HG02981 (cell line): Measurements from ENCODE around the gene DUSP19.
"Not testable (repeated sequence)": the region's sequence is repeated elsewhere in the genome, so short reads cannot be mapped to it uniquely, and the experiment has no call there.

Experiments used
- ATAC-seq: cut with Tn5 transposase; IDR thresholded peaks from one replicate; pipeline ENCODE4 v1.9.1; 2021; ENCODE audit warnings: mild to moderate bottlenecking, moderate library complexity; ENCODE audit not compliant: unreplicated experiment

The DUSP19 gene, protein sequence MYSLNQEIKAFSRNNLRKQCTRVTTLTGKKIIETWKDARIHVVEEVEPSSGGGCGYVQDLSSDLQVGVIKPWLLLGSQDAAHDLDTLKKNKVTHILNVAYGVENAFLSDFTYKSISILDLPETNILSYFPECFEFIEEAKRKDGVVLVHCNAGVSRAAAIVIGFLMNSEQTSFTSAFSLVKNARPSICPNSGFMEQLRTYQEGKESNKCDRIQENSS

DNA sequence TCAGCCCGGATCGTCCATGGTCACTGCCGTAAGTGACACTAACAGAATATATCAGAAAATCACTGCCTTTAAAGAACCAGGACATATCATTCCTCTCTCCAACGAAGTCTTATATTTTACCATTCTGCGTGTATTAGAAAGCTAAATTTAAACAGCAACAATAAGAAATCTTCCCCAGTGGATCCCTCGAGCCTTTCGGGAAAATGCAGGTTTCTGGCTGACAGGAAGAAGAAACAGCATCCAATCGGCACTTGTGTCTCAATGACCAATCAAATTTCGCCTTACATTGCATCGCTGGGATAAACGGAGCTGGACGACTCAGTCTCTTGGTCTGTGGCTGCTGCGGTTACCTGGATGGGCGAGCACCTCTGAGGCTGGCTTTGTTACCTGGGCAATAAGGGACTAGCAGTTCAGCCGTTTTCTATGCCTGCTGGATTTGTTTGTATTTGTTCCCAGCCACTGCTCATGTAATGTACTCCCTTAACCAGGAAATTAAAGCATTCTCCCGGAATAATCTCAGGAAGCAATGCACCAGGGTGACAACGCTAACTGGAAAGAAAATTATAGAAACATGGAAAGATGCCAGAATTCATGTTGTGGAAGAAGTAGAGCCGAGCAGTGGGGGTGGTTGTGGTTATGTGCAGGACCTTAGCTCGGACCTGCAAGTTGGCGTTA, at the start of gene DUSP19:
Gene DUSP19 (plus strand): TSS at position 284 of the 675 bp plus-strand sequence. CDS start 187 bp downstream, at position 471.
- ATAC-seq: peak; percentile 85

DNA sequence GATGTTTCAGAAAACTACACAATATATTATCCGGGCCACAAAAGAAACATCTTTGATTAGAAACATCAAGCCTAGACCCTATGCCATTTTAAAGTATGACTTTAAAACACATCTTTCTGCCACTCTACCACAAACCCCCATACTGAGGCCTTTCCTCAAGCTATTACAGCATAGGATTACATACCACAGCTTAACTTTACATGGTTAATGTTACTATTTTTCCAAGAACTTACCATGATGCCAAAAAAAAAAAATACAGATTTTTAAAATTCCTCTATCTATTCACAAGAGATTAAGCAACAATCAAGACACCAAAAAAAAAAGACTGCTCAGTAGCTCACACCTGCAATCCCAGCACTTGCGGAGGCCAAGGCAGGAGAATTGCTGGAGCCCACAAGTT, 49.3 kb upstream of the DUSP19 start:
- ATAC-seq: no peak

DNA sequence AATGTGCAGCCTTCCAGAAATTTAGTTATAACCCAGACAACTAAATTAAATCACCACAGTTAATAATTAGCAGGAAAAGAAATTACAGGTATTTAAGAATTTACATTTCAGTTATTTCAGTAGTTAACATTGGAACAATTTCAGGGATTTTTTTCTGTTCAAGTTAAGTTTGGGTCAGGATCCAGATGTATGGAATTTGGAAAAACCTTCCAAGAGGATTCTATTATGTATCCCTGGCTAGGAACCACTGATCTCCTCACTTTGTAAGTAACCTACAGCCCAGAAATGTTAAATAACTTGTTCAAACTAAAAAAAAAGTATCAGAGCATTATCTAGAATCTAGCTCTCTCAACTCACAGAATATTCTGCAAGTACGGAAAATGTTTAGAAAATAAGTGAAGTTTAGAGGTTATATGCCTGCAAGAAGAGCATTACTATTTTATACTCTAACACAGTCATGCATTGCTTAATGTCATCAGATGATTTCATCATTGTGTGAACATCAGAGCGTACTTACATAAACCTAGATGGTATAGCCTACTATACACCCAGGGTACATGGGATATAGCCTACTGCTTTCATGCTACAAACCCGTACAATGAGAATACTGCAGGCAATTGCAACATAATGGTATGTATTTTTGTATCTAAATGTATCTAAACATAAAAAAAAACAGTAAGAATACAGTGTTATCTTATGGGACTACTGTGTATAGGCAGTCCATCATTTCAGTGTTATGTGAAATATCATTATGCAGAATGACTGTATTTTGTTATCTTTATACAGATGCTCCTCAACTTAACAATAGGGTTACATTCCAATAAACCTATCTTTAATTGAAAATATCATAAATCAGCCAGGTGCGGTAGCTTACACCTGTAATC, 46.4 kb upstream of the DUSP19 start:
- ATAC-seq: no peak

DNA sequence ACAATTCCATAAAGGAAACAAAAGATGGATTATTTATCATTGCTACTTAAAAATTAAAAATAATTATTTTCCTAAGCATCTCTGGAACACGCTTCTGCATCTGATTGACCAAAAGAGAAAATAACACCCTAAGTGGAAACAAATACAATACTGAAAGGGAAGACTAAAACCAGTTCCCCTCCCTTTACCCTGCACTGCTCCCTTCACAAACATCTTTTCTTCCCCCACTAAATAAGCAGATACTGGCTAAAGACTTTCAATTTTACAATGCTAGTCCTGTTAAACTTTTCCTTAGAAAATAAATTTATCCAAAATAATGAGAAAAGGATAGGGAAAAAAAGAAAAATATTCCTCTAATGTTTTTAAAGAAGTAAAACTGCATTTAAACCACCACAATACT, 44.6 kb upstream of the DUSP19 start:
- no peak for ATAC-seq

DNA sequence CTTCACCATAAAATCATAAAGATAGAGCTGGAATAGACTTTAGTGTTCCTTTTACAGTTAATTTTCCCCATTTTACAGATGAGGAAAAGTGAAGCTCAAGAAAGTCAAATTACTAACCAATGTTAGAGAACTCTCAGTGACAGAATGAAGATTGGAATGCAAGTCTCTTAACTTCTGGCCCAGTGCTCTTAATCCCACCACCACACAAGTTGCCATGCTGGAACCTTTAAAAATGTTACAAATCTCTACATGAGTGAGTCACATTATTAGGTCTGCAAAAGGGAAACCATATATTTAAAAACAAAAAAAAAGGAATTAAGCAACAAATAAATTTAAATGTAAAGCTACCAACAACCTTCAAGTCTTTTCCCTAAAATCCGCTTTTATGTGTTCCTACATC, 43.7 kb upstream of the DUSP19 start:
- no peak for ATAC-seq

DNA sequence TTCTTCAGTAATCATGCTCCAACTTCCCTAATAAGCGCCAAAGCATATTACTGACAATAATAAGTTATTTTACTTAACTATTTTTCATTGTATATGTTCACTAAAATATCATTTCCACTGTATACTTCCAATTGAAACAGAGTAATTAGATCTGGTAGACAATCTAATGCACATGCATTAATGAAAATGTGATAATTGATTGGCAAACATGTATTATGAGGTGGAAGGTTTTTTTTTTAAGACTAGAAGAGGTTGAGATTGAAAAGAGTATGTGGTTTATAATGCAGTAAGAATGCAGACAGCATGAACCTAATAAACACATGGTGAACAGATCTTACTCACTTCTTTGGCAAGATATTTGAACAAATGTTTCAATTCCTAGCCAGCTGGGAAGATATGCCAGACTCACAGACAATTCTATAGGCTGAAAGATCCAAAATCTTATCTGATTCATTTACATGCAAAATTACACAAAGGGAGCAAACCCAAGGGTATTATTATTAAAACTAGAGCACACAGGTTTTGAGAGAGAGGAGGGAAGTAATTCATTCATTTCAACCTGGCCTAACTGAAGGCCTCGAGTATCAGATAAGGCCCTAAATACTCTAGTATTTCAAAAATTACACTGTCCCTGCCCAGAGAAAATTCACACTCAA, 43.1 kb upstream of the DUSP19 start:
- ATAC-seq: no peak

DNA sequence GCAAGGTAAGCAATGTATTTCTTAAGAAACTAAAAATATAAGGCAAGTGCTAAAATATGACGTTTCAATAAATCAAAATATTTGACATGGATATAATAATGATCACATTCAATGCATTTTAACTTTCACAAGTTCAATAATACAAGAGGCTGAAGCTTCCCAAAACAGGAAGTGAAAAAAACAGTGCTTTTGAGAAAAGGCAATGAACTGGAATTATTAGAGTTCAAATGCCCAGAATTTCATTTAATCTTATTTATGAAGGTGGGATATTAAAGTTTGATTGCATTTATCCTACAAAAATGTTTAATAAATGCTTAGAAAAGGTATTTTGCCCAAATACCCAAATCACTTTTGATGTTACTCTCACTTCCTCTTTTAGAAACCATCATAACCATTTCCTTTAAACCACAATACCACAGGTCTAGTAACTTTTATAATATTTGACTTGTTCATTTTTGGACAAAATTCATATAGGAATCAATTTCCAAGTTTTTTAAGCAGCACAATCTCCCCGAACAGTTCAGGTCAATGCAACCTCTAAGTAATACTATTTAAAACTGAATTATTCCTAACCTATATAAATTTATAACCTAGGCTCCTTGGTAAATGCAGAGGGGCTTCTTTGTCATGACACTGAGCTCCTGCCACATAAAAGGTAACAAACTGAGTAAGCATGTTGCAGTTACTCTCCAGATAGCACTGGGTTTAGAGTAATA, 42.4 kb upstream of the DUSP19 start:
- ATAC-seq: peak; percentile 51

DNA sequence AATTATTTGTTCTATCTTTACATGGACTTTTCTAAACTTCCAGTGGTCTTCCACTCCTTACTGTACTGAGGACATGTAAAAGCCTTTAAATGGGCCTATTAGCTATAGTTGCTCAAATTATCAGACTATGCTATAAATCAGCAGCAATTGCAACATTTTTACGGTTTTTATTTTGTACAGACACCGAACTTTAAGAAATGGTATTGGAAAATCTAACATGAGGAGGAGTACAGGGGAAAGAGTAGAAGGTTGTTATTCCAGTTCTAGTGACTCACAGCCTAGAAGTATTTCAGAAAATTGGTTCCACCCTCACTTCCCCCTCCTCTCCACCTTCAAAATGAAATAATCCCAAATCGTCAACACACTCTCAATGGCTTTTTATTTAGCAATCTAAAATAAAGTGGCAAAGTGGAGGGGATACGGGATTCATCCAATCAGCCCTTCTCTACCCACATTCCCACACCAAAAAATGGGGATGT, 41.4 kb upstream of the DUSP19 start:
- no peak for ATAC-seq

DNA sequence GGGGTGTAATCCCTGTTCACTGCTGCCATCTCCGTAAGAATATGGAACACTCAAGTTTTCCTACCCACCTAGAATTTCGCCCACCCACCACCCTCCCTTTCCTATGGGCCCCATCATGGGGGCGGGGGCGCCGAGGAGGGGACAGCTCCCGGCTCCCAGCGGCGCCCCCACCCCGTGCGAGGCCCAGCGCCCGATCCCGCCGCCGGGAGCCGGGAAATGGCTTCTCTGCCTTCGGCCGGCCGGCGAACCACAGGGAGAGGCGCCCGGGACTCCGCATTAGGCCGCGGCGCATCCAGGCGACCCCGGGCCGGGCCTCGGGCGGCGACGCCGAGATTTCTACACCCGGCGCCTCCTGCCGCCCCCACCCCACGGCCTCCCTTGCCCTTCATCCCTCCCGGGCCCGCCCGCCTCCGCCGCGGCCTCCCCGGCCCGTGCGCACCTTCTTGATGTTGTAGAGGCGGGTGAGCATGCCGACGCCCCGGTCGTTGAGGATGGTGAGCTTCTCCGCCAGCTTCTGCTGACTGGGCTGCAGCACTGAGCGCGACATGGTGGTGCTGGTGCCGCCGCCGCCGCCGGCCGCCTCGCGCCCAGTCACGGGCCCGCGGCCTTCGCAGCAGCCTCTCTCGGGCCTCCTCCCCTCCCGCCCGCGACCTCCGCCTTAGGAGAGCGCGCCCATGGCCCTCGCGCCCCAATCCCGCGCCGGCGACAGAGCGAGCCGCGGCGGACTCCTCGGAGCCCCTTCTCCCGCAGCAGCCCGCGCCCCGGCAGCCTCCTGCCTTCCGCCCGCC, 40.8 kb upstream of the DUSP19 start:
- ATAC-seq: peak; percentile 41

DNA sequence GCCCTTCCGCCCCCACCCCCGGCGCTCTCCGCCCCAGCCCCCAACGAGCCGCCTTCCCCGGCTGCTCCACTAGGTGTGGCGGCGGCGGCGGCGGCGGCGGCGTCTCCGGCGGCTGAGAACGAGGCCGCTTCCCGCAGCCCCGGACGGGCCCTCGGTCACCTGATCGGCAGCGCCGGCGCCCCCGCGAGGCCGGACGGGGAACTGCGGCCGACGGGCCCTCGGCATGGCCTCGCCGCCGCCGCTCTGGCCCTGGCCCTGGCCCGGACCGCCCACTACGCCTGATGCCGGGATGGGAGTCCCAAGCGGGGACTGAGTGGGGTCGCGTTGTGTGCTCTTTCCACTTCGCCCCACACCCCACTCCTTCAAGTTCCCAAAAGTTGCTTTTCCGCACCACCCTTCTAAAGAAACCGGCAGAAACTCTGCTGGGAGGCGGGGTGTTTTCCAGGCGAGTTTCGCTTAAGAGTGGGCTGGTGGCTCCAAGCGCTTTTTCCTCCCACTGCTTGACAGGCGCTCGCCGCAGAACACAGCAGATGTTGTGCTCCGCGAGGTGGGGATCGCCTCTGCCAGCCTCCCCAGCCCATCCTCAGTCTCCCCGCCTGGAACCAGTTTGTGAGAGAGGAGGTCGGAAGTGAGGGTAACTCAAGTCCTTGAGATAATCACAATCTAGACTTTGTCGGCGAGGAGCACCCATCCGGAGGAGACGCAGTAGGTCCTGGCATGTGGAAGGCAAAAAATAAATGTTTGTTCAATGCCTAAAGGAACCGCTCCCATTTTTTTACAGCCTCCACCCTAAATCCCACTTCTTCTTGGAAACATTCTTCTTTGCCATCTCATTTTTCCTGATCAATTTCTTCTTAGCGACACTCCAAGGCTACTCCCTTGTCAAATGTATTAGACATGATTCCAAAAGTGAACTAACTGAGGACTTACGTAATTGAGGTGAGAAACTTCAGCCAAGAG, 39.9 kb upstream of the DUSP19 start, which contains the start of gene NCKAP1:
Gene NCKAP1 (minus strand): TSS at position 117 of the 960 bp plus-strand sequence. CDS start 358 bp downstream, outside the sequence.
- ATAC-seq: peak; percentile 76

DNA sequence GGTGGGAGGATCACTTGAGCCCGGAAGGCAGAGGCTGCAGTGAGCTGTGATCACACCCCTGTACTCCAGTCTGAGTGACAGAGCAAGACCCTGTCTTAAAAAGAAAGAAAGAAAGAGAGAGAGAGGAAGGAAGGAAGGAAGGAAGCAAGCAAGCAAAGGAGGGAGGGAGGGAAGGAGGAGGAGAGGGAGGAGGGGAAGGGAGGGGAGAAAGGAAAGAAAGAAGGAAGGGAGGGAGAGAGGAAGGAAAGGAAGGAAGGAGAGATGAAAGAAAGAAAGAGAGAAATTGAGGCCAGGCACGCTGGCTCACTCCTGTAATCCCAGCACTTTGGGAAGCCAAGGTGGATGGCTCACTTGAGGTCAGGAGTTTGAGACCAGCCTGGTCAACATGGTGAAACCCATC, 37.9 kb upstream of the DUSP19 start:
- ATAC-seq: no peak

DNA sequence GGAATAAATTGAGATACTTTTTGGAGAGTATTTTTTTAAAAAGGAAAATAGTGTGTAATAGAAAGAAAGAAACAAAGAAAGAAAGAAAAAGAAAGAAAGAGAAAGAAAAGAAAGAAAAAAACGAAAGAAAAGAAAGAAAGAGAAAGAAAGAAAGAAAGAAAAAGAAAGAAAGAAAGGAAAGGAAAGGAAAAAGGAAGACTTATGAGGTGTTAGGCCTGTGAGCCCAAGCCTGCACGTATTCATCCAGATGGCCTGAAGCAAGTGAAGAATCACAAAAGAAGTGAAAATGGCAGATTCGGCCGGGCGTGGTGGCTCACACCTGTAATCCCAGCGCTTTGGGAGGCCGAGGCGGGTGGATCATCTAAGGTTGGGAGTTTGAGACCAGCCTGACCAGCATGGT, 35.0 kb upstream of the DUSP19 start:
- ATAC-seq: not testable (repeated sequence)

DNA sequence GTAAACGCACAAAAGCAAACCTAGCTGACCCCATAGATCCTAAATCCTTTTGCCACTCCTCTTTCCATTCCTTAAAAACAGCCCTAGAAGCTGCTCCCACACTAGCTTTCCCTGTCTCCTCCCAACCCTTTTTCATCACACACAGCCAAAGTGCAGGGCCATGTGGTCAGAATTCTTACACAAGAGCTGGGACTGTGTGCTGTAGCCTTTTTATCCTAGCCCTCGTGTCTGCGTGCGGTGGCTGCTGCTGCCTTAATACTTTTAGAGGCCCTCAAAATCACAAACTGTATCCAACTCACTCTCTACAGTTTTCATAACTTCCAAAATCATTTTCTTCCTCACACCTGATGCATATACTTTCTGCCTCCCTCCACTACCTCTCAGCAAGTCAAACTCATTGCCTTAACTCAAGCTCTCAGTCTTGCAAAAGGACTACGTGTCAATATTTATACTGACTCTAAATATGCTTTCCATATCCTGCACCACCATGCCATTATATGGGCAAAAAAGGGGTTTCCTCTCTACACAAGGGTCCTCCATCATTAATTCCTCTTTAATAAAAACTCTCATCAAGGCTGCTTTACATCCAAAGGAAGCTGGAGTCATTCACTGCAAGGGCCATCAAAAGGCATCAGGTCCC, 30.9 kb upstream of the DUSP19 start:
- not testable (repeated sequence) for ATAC-seq

DNA sequence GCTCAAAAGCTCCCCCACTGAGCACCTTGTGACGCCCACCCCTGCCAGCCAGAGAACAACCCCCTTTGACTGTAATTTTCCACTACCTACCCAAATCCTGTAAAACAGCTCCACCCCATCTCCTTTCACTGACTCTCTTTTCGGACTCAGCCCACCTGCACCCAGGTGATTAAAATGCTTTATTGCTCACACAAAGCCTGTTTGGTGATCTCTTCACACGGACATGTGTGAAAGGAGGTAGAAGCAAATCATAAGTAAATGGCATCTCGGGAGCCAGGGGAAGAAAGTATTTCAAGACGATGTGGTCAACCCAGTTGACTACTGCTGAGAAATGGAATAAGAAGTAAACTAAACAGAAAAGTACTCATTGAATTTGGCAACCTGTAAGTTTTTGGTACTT, 29.1 kb upstream of the DUSP19 start:
- ATAC-seq: no peak

DNA sequence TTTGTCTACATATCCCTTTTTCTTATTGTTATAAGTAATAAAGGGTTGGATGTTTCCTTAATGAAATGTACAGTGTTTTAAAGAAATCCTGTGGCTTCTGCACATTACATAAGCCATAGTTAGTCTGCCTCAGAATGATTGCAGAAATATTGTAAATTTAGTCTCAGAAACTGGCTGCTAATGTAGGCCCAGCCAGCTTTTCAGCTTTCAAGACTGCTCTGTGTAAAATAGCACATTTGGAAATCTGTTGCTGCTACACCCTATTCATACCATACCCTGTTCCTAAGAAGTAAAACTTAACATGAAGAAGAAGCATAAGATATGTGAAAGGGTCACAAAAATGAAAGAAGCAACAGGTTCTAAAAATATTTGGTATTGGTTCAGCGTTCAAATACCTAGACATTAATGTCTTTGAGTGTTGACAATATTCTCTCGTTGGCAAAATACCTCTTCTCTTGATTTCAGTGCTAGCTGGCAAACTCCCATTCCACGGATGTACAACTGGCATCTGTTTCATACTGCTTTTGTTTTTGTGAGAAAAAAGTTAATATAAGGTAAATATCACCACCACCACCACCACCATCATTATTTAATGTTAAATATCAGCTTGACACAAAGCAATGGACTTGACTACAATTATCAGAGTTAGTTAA, 21.1 kb upstream of the DUSP19 start:
- ATAC-seq: peak; percentile 48

DNA sequence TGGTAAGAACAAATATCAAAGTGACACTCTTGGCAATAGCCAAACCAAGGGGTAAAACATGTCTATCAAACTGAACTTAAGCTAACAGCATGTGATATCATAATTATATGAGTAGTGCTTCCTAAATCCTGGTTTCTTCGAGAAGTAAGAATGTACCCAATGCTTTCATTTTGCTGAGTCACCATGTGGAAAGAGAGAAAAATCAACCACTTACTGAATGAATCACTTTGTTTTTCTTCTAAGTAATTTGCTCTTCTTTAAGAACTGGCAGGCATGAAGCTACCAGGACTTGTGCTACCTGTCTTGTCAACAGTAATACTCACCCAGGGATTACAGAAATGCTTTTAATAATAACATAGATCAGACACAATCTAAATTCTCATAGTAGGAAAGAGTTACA, 19.0 kb upstream of the DUSP19 start:
- ATAC-seq: no peak

DNA sequence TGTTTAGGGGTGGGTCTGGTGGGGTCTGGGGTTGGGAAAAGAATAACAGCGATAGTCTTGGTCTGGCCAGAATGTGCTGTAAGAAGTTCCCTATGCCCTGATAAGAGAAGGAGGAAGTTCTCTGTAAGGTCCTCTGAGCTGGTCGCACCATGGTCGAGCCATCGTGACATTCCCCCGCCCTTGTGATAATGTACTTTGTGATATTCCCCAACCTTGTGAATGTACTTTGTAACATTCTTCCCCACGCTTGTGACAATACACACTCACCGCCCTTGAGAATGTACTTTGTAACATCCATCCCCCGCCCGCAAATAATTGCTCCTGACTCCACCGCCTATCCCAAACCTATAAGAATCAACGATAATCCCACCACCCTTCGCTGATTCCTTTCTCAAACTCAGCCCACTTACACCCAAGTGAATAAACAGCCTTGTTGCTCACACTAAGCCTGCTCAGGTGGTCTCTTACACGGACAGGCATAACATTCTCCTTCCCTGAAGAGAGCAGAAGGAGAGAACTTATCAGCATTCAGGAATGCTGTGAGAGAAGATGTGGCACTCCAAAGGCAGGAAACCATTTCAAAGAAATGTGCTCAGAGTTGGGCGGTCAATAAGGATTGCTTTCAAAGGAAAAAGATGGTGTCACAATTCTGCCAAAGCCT, 17.8 kb upstream of the DUSP19 start:
- ATAC-seq: no peak
